ENCODE results near the gene PI4KA.

- no peak for TF ChIP-seq CTCF (conservative IDR thresholded peaks at IDR 0.05 in 1 of 2, IDR thresholded peaks at IDR 0.05 in 1 of 2; ENCODE audit: low read depth in 1 of 2, low read length in 2 of 2)
- TF ChIP-seq EZH2 (IDR thresholded peaks at IDR 0.05; ENCODE audit: low read length, missing control alignments), result no peak
Measured at GRCh38 chr22:20760084-20760483, 98.5 kb downstream of the PI4KA start.
